Suppressor macrophage treated with lipopolysaccharide for 4 hours (primary cell): Measurements from ENCODE around the gene NUDT21.
A peak's percentile ranks its signal among the peaks of the same experiment; 100 is the strongest.

Source experiments
- DNase-seq: peaks from one replicate; pipeline ENCODE4 v3.0.0-alpha.2; 2020

The NUDT21 gene

GRCh38 chr16:56460101-56460500 is 9.0 kb upstream of the NUDT21 start:
- DNase-seq, result no peak

DNA sequence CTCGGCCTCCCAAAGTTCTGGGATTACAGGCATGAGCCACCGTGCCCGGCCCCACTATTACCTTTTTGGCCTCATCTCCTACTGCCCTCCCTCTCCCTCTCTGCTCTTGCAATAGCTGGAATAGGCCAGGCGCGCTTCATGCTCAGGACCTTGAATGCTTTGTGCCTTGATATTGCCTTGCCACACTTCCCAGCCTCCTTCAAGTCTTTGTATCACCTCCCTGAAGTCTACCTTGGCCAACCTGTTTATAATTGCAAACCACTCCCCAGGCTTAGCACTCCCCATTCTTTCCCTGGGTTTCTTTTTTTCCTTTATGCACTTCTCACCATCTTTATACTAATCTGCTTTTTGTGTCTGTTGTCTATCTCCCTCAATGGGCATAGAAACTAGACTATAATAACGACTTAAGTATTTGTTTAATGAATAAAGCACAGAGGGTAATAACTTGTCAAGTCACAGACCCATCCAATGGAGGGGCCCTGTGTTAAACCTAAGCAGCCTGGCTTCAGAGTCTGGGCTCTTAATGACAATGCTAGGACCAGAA is 6.9 kb upstream of the NUDT21 start:
- DNase-seq, result no peak

- DNase-seq, result peak; percentile 24
Measured at GRCh38 chr16:56451753-56452689, 889 bp upstream of the NUDT21 start.

GRCh38 chr16:56450275-56450985 is 702 bp downstream of the NUDT21 start:
- DNase-seq, result peak; percentile 14

GRCh38 chr16:56448005-56448404 is 3.1 kb downstream of the NUDT21 start:
- DNase-seq, result no peak

- DNase-seq, result no peak
Measured at GRCh38 chr16:56447286-56447685, 3.8 kb downstream of the NUDT21 start.

- no peak for DNase-seq
Measured at GRCh38 chr16:56438038-56438437, 13.1 kb downstream of the NUDT21 start.

DNA sequence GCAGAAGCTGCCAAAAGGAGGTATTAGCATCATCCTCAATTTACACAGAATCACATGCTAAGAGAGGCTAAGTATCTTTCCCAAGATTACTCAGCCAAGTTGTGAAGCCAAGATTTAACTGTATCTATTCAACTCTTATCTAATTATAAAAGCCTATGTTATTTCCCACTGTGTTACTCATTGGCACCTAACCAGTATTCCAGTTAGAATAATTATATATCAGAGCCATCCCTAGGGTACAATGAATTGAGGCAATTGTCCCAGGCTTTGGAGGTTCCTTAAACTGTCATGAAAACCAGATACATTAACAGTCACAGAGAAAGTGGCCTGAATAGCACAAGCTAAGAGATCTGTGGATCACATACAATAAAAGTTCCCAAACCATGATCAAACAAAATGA is 14.9 kb downstream of the NUDT21 start:
- DNase-seq, result no peak

GRCh38 chr16:56428091-56428490 is 23.0 kb downstream of the NUDT21 start:
- no peak for DNase-seq

- no peak for DNase-seq
Measured at GRCh38 chr16:56426585-56426984, 24.5 kb downstream of the NUDT21 start.

GRCh38 chr16:56425439-56425832 is 25.7 kb downstream of the NUDT21 start, which contains the start of gene AMFR:
Gene AMFR, minus strand, starts transcription at chr16:56425545. Its CDS starts 218 bp downstream, at chr16:56425327.
- DNase-seq, result peak; percentile 94

- DNase-seq, result no peak
Measured at GRCh38 chr16:56424791-56425438, 26.2 kb downstream of the NUDT21 start.

- no peak for DNase-seq
Measured at GRCh38 chr16:56424404-56424764, 26.7 kb downstream of the NUDT21 start.

DNA sequence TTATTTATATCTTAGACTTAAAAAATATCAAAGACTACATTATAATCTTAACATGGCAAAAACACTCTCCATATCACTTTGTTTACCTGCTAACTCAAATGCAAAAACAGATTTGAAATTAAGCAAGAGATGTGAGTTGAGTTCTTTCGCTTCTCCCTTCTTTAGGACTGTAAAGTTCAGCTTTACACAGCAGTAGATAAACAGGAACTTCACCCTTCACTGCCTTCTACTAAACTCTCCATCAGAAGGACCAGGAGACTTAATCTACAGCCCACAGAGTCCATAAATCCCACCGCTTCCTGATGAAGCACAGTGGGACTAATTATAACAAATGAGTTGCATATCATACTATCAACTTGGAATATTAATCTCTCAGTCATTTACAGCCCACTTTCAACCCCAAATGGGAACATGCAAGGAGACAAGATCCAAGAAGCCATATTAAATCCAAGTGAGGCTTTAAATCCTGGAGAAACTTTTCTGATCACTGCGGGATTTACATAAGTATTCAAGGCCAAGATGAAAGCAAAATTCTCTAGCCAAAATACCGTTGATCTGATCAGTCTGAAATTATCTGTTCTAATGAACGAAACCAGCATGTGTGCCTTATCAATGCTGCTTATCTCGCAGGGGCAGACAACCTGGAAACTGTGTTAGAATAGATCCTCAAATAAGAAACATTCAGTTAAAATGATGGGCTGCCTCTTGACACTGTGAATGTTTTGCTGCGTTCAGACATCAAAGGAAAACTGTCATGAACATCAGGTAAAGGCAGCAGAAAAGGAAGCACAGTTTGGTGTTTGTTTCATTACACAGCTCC is 27.3 kb downstream of the NUDT21 start:
- peak; percentile 56 for DNase-seq

DNA sequence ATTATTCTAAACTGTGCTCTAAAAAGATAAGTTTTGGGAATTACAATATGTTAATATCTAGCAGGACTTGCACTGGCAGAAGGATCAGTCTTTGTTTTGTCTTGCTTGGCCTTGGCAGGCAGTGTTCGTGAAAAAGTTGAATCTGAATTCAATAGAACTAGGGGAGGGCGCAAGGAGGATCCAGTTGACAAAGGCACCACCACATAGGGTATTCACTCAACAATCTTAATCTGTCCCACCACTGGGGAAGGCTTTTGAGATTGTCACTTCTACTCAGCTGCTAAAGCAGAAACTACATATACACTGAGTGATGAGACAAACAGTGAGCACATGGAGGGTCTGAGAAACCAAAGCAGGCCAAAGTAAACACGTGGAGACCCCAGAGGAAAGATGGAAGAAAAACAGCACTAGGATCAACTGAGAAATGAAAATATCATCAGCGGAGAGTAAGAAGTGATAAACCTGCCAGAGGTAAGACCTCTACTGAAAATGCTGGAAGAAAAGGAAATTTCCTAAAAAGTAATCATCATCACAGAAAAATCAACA is 28.2 kb downstream of the NUDT21 start:
- no peak for DNase-seq

- no peak for DNase-seq
Measured at GRCh38 chr16:56421976-56422669, 29.0 kb downstream of the NUDT21 start.

DNA sequence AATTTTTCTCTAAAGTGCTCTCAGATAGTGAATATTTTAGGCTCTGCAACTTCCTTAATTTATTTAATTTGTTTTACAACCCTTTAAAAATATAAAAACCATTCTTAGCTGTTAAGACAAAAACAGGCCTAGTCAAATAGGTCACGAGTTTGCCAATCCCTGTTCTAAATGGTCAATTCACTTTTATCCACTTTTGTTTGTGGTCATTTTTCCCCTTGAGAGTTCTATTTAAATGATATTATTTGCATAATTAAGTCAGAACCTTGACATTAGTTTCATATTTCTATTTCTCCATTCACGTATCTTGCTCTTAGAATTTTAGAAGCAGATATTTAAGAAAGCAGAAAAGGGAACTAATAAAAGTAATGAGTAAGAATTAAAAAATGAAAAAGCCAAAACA is 29.8 kb downstream of the NUDT21 start:
- DNase-seq, result no peak

DNA sequence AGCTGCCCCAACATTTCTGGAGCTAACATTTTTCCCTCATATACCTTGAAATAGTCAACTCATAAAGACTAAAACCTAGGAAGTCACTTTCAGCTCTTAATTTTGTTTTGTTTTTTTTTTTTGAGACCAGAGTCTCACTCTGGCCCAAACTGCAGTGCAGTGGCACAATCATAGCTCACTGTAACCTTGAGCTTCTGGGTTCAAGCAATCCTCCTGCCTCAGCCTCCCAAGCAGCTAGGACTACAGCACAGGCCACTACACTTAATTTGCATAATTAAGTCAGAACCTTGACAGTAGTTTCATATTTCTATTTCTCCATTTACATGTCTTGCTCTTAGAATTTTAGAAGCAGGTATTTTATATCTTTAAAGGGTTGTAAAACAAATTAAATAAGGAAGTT is 30.5 kb downstream of the NUDT21 start:
- DNase-seq, result no peak

GRCh38 chr16:56419740-56420548 is 31.2 kb downstream of the NUDT21 start:
- no peak for DNase-seq

- no peak for DNase-seq
Measured at GRCh38 chr16:56417138-56417537, 34.0 kb downstream of the NUDT21 start.

- peak; percentile 54 for DNase-seq
Measured at GRCh38 chr16:56415875-56416274, 35.3 kb downstream of the NUDT21 start.
